Hypothalamus (tissue), 51 donors: ENCODE results near the gene NPTXR.

Source experiments
- DNase-seq, 51 donors: peaks; one replicate each; lab custom pipeline; 2025; lab: John Stamatoyannopoulos, UW

Gene NPTXR

GRCh38 chr22:38776086-38776485 lies 67.7 kb downstream of the NPTXR start:
- DNase-seq: no peak

GRCh38 chr22:38775656-38776055 lies 68.2 kb downstream of the NPTXR start:
- no peak for DNase-seq

GRCh38 chr22:38774496-38775166 lies 69.2 kb downstream of the NPTXR start:
- DNase-seq: peak in 1 of 51 donors; percentile 21

GRCh38 chr22:38773363-38773946 lies 70.4 kb downstream of the NPTXR start:
- DNase-seq: no peak

- DNase-seq: no peak
These were observed 71.3 kb downstream of the NPTXR start for GRCh38 chr22:38772623-38772873.

- no peak for DNase-seq
These were observed 73.4 kb downstream of the NPTXR start for GRCh38 chr22:38770257-38770949.
